Testis (tissue), 2 donors: ENCODE results near the gene CATSPERE.

Experiments
- CTCF ChIP-seq, 3 experiments: fragments of 450-650 bp in 2 of 3; fragments of 200-600 bp in 1 of 3; sonication (generic) in 1 of 3; IDR thresholded peaks; one replicate each; pipeline ENCODE4 v1.5.1; 2016 to 2019; ENCODE audit warnings: antibody characterized with exemption in 3 of 3, mild to moderate bottlenecking in 2 of 3, moderate library complexity in 1 of 3
- POLR2A ChIP-seq: fragments of 450-650 bp; IDR thresholded peaks from one replicate; pipeline ENCODE4 v1.6.1; 2017; ENCODE audit warnings: antibody characterized with exemption, mild to moderate bottlenecking, moderate library complexity

GRCh38 chr1:244473059-244473605 lies 12.1 kb downstream of the CATSPERE start:
- TF ChIP-seq CTCF (IDR thresholded peaks at IDR 0.05) (no peak), POLR2A (no peak)
